GM18858 (cell line): ENCODE measurements around the gene ZPBP.
"Not testable (repeated sequence)": the region's sequence is repeated elsewhere in the genome, so short reads cannot be mapped to it uniquely, and the experiment has no call there.

ENCODE experiments used
- ATAC-seq: cut with Tn5 transposase; IDR thresholded peaks from one replicate; pipeline ENCODE4 v1.9.1; 2021; ENCODE audit not compliant: unreplicated experiment

The ZPBP gene

DNA sequence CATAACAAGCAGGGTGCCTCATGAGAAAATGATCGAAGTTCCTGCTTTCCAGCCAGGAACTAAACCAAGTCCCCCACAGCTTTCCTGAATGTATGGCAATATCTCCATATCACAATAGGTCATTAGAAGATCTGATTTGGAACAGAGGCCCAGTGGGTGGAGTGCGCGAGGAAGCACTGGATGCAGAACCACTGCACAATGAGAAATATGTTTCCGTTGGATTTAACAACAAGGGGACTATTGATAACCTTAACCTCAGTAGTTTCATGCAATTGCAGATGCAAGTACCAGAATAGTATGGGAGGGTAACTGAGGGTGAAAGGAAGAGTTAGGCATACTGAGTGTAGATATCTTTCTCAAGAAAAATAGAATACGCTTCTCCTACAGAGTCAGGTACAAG is 45.3 kb downstream of the ZPBP start:
- ATAC-seq: no peak

DNA sequence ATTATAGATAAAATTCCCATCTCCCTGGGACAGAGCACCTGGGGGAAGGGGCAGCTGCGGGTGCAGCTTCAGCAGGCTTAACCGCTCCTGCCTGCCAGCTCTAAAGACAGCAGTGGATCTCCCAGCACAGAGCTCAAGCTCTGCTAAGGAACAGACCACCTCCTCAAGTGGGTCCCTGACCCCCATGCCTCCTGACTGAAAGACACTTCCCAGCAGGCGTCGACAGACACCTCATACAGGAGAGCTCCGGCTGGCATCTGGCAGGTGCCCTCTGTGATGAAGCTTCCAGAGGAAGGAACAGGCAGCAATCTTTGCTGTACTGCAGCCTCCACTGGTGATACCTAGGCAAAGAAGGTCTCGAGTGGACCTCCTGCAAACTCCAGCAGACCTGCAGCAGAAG is 51.9 kb downstream of the ZPBP start:
- ATAC-seq: not testable (repeated sequence)

DNA sequence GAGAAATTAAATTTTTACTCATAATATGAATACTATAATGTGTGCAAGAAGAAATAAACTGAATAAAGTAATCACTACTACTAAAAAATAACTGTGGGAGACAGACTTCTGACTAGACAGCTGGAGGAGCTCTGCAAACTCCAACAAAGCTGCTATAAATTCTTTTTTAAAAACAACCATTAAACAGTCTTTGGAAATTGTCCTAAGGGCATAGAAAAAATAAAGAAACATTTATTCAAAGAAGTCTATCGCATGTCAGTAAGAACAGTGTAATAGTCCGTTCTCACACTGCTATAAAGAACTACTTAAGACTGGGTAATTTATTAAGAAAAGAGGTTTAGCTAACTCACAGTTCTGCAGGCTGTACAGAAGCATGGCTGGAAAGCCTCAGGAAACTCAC is 56.0 kb downstream of the ZPBP start:
- no peak for ATAC-seq

DNA sequence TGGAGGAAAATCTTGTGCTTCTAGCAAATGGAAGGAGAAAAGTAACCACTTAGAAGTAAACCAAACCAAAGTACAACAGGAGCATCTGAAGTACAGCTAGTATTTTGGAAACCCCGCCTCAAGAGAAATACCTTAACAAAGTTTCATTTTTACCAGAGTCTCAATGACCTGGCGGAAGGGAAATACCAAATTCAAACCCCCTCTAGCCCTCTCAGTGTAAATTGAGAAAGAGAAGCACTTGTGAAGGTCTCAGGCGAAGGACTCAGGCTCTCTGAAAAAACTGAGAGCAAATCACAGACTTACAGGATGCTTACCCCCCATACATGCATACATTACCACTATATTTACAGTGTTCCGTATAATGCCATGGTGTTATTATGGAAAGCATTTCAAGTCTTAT is 70.1 kb downstream of the ZPBP start:
- ATAC-seq: no peak

DNA sequence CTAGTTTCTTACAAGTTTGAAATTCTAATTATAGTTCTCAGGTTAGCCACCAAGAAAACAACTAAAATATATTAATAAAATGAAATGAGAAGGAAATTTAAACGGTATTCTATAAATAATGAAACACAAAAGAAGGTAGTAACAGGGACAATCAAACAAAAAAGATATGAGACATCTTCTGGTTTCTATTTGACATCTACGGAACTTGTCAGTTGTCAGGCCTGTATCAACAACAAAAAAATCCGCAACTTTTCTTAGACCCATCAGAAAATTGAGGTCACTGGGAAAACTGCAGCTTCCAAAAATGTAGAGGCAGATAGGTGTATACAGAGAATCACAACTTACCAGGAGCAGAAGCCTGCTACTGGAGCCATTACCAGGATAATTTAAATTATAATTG is 70.6 kb downstream of the ZPBP start:
- ATAC-seq: no peak

DNA sequence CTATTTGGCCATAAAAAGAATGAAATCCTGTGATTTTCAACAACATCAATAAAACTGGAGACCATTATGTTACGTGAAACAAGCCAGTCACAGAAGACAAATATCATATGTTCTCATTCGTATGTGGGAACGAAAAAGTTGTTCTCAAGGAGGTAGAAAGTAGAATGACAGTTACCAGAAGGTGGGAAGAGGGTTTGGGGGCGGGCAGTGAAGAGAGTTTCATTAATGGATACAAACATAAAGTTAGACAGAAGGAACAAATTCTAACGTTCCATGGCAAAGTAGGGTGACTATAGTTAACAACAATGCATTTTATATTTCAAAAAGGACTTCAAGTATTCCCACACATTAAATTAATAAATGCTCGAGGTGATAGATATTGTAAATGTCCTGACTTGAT is 97.4 kb downstream of the ZPBP start:
- ATAC-seq: no peak

DNA sequence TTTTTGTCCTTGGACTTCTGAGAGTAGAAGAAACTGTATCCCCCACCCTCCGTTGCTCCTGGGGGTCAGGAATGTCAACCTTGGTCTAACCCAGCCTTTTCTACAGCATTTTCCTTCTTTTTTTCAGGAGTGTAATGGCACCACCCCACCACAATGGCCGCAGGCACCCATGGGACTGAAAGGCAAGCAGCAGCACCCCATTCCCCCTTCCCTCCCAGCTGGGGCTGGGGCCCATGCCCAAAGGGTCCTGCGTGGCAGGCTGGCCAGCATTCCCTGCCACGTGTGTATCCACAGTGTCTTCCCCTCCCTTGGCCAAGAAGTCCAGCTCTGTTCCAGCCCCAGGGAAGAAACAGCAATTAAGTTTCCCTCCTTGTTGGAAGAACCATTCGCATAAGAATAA is 106.9 kb downstream of the ZPBP start:
- no peak for ATAC-seq

DNA sequence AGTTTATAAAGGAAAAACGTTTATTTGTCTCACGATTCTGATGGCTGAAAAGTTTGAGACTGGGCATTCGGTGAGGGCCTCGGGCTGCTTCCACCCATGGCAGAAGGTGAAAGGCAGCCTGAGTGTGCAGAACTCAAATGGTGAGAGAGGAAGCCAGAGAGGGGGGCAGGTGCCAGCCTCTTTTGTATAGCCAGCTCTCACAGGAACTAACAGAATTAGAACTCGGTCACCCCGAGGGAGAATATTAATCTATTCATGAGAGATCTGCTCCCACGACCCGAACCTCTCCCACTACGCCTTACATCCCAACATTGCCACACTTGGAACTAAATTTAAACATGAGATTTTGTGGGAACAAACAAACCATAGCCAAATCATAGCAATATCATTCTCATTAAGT is 112.6 kb downstream of the ZPBP start:
- no peak for ATAC-seq

DNA sequence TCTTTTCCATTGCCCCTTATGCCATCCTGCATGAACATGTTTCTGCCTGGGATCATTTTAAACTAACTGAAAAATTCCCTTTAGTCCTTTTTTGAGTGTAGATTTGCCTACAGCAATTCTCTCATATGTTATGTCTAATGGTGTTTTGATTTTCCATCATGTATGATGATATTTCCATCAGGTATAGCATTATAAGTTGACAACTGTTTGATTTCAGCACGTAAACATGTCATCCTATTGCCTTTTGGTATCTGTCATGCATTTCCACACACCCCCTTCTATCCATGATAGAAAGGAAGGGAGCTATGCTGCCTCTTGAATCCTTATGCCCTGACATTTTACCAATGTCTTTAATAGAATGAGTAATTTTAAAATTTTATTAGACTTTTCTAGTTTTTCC is 116.8 kb downstream of the ZPBP start:
- ATAC-seq: no peak

DNA sequence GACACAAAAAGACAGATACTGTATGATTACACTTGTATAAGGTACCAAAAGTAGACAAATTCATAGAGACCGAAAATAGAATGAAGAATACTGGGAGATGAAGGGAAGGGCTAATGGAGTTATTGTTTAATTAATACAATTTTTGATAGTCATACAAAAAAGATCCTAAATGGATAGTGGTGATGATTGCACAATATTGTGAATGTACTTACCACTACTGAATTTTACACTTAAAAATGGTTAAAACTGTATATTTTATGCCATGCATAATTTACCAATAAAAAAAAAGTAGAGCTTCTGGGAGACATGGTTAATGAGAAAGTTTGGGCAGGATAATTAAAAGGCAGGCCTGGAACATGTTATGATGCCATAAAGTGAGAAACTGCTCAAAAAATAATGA is 119.0 kb downstream of the ZPBP start:
- ATAC-seq: no peak

DNA sequence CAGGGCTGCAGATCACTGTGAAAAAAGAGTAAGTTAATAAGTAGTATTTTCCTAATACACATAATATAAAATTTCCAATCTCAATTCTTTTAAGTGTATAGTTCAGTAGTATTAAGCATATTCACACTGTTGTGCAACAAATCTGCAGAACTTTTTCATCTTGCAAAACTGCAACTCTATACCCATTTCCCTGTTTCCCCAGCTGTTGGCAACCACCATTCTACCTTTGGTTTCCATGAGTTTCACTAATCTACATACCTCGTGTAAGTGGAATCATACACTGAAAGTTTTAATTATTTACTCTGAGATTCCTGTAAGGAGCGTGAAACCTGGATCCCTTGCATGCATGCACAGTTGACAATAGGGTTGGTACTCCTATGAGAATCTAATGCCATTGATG is 155.4 kb downstream of the ZPBP start:
- ATAC-seq: no peak

DNA sequence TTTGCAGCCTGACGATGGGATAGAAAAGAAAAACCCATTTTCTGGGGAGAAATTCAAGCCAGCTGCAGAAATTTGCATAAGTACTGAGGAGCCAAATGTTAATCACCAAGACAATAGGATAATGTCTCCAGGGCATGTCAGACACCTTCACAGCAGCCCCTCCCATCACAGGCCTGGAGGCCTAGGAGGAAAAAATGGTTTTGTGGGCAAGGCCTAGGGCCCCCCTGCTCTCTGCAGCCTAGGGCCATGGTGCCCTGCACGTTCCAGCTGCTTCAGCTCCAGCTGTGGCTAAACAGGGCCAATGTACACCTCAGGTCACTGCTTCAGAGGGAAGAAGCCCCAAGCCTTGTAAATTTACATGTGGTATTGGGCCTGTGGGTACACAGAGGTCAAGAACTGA is 161.4 kb downstream of the ZPBP start:
- ATAC-seq: no peak

DNA sequence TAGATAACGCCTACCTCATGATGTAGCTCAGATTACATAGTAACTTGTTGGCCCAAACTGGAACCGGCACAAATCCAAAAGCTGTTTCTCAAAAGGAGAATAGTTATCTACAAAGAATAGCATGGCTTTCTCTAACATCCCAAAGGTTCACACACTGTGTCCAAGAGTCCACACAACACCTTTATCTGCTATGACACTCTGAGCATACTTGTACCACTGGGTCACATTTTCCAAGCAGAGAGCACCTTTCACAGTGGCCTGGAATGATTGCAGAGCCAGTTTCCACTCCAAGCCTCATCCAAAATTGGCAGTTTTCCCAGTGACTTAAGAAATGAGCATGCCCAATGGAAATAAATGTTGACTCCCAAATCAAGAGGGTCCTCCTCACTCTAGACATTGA is 164.3 kb downstream of the ZPBP start:
- no peak for ATAC-seq

DNA sequence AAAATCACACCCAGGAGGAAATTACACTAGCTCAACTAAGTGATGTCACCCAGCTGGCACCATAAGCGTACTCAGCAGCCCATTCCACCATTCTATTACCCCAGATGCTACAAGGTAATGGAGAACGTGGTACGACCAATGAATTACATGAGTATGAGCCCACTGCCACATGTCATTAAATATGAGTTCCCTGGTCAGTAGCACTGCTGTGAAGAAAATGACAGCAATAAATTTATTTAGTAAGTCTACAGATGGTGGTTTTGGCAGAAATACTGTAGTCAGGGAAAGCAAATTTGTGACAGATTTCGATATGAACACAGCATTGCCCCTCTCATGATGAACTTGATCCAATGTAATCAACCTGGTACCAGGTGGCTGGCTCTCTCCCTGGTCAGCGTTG is 165.4 kb downstream of the ZPBP start:
- ATAC-seq: no peak

DNA sequence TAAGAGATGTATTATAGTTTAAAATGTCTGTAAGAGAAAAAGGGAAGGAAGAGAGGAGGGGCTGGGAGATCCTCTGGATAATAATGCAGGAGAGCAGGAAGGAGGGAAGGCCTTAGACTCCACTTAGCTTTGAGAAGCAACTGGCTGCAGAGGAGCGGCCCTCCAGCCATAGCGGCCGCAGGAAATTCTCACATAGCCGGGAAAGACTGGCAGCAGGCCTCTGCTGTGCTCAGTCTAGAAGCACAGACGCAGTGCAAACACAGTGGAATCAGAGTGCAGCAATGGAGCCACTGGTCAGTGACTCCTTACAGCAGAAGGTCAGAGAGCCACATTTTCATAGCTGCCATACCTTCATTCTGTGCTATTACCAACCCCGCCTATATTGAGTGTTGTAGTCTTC is 166.3 kb downstream of the ZPBP start:
- ATAC-seq: no peak

DNA sequence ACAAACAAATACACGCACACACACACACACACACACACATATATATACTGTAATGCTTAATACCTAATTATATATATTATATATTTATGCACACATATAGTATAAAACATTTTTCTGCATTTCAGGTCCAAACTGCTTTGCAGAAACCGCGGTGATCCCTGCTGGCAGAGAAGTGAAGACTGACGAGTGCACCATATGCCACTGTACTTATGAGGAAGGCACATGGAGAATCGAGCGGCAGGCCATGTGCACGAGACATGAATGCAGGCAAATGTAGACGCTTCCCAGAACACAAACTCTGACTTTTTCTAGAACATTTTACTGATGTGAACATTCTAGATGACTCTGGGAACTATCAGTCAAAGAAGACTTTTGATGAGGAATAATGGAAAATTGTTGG is 181.1 kb downstream of the ZPBP start:
- ATAC-seq: no peak

DNA sequence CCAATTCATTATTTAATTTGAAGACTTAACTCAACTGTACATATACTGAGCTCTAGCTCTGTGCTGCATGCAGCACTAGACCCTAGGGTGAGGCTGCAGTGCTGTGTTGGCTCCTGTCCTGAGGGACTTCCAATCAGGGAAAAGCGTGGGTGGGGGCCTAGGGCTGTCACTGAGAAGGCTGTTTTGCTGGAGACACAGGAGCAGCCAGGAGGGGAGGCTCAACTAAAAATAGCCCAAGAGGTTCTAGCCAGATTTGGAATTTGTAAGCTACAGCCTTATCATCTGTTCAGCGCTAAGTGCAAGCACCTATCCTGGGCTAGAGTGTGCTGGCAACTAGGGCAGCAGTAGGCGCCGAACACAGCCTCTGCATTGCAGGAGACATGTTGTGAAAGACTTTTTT is 198.5 kb downstream of the ZPBP start:
- ATAC-seq: no peak

DNA sequence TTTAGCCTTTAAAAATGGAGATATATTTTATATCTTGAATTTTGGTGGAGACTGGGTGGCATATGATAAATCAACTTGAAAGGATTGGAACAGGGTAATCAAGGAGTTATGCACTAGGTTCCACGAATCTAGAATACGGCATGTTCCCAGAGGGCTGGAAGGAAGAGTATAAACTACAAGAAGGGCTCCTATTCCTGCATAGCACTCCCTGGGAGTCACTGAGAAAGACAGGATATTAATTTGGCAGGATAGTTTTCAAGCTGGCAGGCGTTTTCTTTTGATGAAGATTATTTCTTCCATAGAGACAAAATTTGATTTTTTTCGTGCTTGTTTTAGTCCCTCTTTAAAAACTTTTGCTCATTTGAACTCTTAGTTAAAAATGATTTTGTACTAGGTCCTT is 199.9 kb downstream of the ZPBP start:
- no peak for ATAC-seq

DNA sequence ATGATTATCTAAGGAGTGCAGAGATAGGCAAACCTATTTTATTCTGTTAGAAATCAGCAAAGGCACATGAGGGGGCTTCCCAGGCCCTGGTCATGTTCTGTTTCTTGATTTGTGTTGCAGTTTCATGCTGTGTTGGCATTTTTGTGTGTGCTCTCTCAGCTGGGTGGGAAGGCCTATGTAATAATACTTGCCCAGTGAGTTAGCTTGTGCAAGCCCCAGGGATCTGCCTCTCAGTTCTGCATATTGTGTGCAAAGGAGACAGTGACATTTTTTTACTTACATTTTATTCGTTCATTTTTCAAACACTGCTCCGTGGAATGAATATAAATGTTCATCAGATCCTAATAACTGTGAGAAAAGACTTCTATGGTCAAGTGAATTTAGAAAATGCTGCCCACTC is 200.6 kb downstream of the ZPBP start:
- ATAC-seq: no peak
